ENCODE measurements around the gene PRSS36. TPM values are rescaled to one million over a fixed set of nuclear protein-coding genes. Genes with fewer than 3 reads are reported as not detected.
"Not testable (repeated sequence)": the region's sequence is repeated elsewhere in the genome, so short reads cannot be mapped to it uniquely, and the experiment has no call there.

PRSS36 gene
- total RNA-seq, 1 experiment from 2014 or later: not detected

DNA sequence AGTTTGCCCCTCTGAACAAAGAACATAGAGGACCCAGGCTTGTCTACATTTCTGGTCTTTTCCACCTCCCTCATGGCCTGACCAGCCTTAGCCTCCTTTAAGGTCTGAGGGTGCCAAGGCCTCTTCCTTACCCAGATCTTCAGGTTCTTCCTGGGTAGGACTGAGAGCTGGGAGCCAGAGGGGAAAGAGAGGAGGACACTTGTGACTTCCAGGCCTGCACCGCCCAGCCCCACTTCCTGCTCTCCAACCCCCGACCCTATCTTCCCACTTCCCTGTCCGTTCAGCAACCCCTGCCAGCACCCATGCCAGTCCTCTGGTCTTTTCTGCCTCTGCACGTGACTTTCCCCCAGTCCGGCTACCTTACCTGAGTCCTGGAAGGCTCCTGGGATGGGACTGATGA is 534 bp downstream of the PRSS36 start:
- Histone ChIP-seq H3K36me3 (ENCODE audit: insufficient read depth, low read length) (no peaks in the 10 kb centered on the region), H2AFZ (ENCODE audit: low read length) (no peak overlapping the region), H3K79me2 (ENCODE audit: low read length) (no peaks in the 10 kb centered on the region), H3K4me1 (ENCODE audit: low read length) (peaks cover 5% of the 10 kb centered on the region), H3K4me2 (ENCODE audit: low read depth, low read length, poor library complexity, severe bottlenecking) (no peak overlapping the region), H4K20me1 (ENCODE audit: insufficient read depth, low read depth, low read length) (no peaks in the 10 kb centered on the region), H3K4me3 (ENCODE audit: low read length) (no peak overlapping the region), H3K9me3 (ENCODE audit: low read length) (no peaks in the 10 kb centered on the region), H3K27ac (ENCODE audit: low read length) (no peak overlapping the region), H3K9ac (ENCODE audit: low read length) (no peak overlapping the region), H3K27me3 (ENCODE audit: low read length) (no peaks in the 10 kb centered on the region), H3K9me2 (replicated peaks; ENCODE audit: insufficient read depth, low read length) (no peaks in the 10 kb centered on the region)
- DNase-seq: no peak

DNA sequence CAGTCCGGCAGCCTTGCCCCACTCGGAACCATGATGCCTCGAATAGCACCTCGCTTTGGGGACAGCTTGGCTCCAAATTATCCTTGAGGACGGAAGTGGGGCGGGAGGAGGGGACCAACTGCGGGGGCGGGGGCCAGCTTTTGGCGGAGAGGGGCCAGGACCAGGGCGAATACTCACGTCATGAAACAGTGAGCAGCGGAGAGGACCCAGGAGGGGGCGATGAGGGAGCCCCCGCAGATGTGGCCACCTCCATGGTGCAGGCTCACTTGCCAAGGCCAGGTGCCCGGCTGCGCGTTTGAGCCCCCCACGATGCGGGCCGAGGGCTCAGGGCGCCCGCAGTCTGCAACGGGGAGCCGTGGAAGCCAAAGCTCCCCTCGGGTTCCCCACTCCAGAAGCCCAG is 970 bp downstream of the PRSS36 start:
- no peak overlapping the region for H3K4me2 ChIP-seq (ENCODE audit: low read depth, low read length, poor library complexity, severe bottlenecking)
- no peaks in the 10 kb centered on the region for H3K9me3 ChIP-seq (ENCODE audit: low read length)
- no peaks in the 10 kb centered on the region for H3K36me3 ChIP-seq (ENCODE audit: insufficient read depth, low read length)
- no peak for DNase-seq
- no peak overlapping the region for H3K27ac ChIP-seq (ENCODE audit: low read length)
- H3K4me3 ChIP-seq (ENCODE audit: low read length): no peak overlapping the region
- no peaks in the 10 kb centered on the region for H3K9me2 ChIP-seq (replicated peaks; ENCODE audit: insufficient read depth, low read length)
- no peaks in the 10 kb centered on the region for H3K79me2 ChIP-seq (ENCODE audit: low read length)
- H3K27me3 ChIP-seq (ENCODE audit: low read length): no peaks in the 10 kb centered on the region
- no peaks in the 10 kb centered on the region for H4K20me1 ChIP-seq (ENCODE audit: insufficient read depth, low read depth, low read length)
- peaks cover 5% of the 10 kb centered on the region for H3K4me1 ChIP-seq (ENCODE audit: low read length)
- H3K9ac ChIP-seq (ENCODE audit: low read length): no peak overlapping the region
- no peak overlapping the region for H2AFZ ChIP-seq (ENCODE audit: low read length)

DNA sequence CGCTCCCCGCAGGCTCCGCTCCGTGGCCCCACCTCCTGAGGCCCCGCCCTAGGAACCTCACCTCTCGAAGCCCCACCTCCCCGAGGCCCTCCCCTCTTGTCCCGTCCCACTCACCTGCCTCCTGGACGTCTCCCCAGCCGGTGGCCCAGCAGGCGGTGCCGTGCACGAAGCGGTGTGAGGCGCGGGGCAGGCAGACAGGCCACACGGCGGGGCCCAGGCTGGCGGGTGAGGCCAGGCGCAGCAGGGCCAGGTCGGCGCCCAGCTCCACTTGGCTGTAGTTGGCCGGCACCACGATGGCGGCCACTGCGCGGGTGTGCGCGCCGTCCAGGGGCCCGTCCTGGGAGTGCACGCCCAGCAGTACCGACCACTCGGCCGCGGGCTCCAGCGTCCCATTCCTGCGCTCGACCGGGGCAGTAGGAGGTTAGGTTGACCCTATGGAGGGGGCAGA is 1.6 kb downstream of the PRSS36 start:
- no peak for DNase-seq
- no peak overlapping the region for H3K4me3 ChIP-seq (ENCODE audit: low read length)
- H3K4me1 ChIP-seq (ENCODE audit: low read length): peaks cover 5% of the 10 kb centered on the region
- H2AFZ ChIP-seq (ENCODE audit: low read length): no peak overlapping the region
- H3K79me2 ChIP-seq (ENCODE audit: low read length): no peaks in the 10 kb centered on the region
- no peaks in the 10 kb centered on the region for H4K20me1 ChIP-seq (ENCODE audit: insufficient read depth, low read depth, low read length)
- H3K9ac ChIP-seq (ENCODE audit: low read length): no peak overlapping the region
- H3K4me2 ChIP-seq (ENCODE audit: low read depth, low read length, poor library complexity, severe bottlenecking): no peak overlapping the region
- H3K9me3 ChIP-seq (ENCODE audit: low read length): no peaks in the 10 kb centered on the region
- H3K36me3 ChIP-seq (ENCODE audit: insufficient read depth, low read length): no peaks in the 10 kb centered on the region
- no peaks in the 10 kb centered on the region for H3K9me2 ChIP-seq (replicated peaks; ENCODE audit: insufficient read depth, low read length)
- no peak overlapping the region for H3K27ac ChIP-seq (ENCODE audit: low read length)
- no peaks in the 10 kb centered on the region for H3K27me3 ChIP-seq (ENCODE audit: low read length)

DNA sequence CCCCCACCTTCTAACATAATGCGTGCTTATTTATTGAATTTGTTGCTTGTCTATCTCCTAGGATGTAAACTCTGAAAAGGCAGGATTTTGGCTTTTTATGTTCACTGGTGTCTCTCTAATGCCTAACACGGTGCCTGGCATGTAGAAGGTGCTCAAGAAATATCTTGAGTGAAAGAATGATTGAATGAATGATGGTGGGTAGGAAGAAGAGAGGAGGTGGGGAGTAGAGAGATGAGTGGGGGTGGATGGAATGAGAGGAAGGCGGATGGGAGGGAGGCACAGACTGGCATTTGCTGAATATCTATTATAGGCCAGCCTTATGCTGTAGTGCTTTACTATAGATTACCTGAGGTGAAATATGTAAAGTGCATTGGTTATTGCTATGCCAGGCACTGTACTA is 2.3 kb downstream of the PRSS36 start:
- Histone ChIP-seq H3K79me2 (ENCODE audit: low read length) (no peaks in the 10 kb centered on the region), H3K4me3 (ENCODE audit: low read length) (no peak overlapping the region), H3K4me1 (ENCODE audit: low read length) (peaks cover 9% of the 10 kb centered on the region), H3K9ac (ENCODE audit: low read length) (no peak overlapping the region), H3K9me3 (ENCODE audit: low read length) (no peaks in the 10 kb centered on the region), H3K27me3 (ENCODE audit: low read length) (no peaks in the 10 kb centered on the region), H3K4me2 (ENCODE audit: low read depth, low read length, poor library complexity, severe bottlenecking) (no peak overlapping the region), H4K20me1 (ENCODE audit: insufficient read depth, low read depth, low read length) (no peaks in the 10 kb centered on the region), H3K9me2 (replicated peaks; ENCODE audit: insufficient read depth, low read length) (no peaks in the 10 kb centered on the region), H2AFZ (ENCODE audit: low read length) (no peak overlapping the region), H3K36me3 (ENCODE audit: insufficient read depth, low read length) (no peaks in the 10 kb centered on the region), H3K27ac (ENCODE audit: low read length) (no peak overlapping the region)
- DNase-seq: no peak

DNA sequence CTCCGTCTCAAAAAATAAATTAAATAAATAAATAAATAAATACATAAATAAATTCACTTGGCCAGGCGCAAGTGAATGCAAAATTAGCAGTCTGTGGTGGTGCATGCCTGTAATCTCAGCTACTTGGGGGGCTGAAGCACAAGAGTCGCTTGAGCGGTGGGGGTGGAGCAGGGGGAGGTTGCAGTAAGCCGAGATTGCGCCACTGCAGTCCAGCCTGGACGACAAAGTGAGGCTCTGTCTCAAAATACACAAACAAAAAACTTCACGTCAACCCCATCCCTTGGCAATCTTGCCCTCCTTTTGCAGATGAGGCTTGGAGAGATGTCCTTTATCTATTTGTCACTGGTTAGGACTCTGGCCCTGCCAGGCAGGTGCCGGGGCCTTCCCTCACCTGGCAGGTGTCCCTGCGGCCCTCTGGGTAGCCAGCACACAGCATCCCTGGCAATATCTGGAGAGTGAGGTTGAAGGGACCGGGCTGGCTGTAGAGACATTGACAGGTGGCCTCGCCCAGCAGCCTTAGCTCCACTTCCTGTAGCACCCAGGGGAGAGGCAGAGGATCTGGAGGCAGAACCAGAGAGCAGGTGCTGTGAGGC is 4.4 kb downstream of the PRSS36 start:
- Histone ChIP-seq H3K4me2 (ENCODE audit: low read depth, low read length, poor library complexity, severe bottlenecking) (no peak overlapping the region), H3K9me2 (replicated peaks; ENCODE audit: insufficient read depth, low read length) (no peaks in the 10 kb centered on the region), H2AFZ (ENCODE audit: low read length) (no peak overlapping the region), H3K9ac (ENCODE audit: low read length) (no peak overlapping the region), H3K27ac (ENCODE audit: low read length) (no peak overlapping the region), H3K27me3 (ENCODE audit: low read length) (no peaks in the 10 kb centered on the region), H3K4me3 (ENCODE audit: low read length) (no peak overlapping the region), H3K36me3 (ENCODE audit: insufficient read depth, low read length) (no peaks in the 10 kb centered on the region), H4K20me1 (ENCODE audit: insufficient read depth, low read depth, low read length) (no peaks in the 10 kb centered on the region), H3K9me3 (ENCODE audit: low read length) (no peaks in the 10 kb centered on the region), H3K4me1 (ENCODE audit: low read length) (peaks cover 18% of the 10 kb centered on the region), H3K79me2 (ENCODE audit: low read length) (no peaks in the 10 kb centered on the region)
- DNase-seq: no peak

DNA sequence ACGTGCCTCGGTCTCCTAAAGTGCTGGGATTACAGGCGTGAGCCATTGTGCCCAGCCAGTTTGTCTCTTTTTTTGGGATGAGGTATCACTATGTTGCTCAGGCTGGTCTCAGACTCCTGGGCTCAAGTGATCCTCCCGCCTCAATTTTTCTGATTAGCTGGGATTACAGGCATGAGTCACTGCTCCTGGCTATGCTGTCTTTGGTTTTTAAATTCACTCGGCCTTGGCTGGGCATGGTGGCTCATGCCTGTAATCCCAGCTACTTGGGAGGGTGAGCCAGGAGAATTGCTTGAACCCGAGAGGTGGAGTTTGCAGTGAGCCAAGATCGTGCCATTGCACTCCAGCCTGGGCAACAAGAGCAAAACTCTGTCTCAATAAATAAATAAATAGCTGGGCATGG is 5.4 kb downstream of the PRSS36 start:
- not testable (repeated sequence) for H3K9me3 ChIP-seq (ENCODE audit: low read length); H3K27me3 ChIP-seq (ENCODE audit: low read length); H3K9me2 ChIP-seq (replicated peaks; ENCODE audit: insufficient read depth, low read length); DNase-seq; H3K9ac ChIP-seq (ENCODE audit: low read length); H3K27ac ChIP-seq (ENCODE audit: low read length); H3K36me3 ChIP-seq (ENCODE audit: insufficient read depth, low read length); H3K79me2 ChIP-seq (ENCODE audit: low read length); H3K4me3 ChIP-seq (ENCODE audit: low read length); H2AFZ ChIP-seq (ENCODE audit: low read length); H4K20me1 ChIP-seq (ENCODE audit: insufficient read depth, low read depth, low read length); H3K4me2 ChIP-seq (ENCODE audit: low read depth, low read length, poor library complexity, severe bottlenecking)
- peaks cover 13% of the 10 kb centered on the region for H3K4me1 ChIP-seq (ENCODE audit: low read length)

DNA sequence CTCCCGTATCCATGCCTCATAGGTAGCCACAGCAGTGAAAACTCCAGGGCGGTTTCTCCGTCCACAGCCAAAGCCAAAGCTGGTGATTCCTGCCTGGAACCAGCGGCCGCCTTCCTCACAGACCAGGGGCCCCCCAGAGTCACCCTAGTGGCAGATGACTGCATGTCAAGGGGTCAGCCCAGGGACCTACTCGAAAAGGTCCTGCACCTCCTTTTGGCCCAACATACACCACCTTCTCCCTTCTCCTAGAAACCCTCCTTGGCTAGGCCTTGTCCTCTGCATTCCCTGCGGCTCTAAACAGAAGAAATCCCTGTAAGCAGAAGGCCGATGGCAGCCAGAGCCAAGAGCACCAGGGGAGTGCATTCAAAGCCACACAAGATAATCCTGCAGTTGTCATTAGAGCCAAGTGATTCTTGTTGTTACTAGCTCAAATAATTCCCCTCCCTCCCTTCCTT is 6.1 kb downstream of the PRSS36 start:
- no peak overlapping the region for H3K4me3 ChIP-seq (ENCODE audit: low read length)
- H3K36me3 ChIP-seq (ENCODE audit: insufficient read depth, low read length): no peaks in the 10 kb centered on the region
- H3K27me3 ChIP-seq (ENCODE audit: low read length): no peaks in the 10 kb centered on the region
- no peaks in the 10 kb centered on the region for H3K79me2 ChIP-seq (ENCODE audit: low read length)
- no peaks in the 10 kb centered on the region for H3K9me2 ChIP-seq (replicated peaks; ENCODE audit: insufficient read depth, low read length)
- H3K27ac ChIP-seq (ENCODE audit: low read length): no peak overlapping the region
- no peak overlapping the region for H3K9ac ChIP-seq (ENCODE audit: low read length)
- H3K9me3 ChIP-seq (ENCODE audit: low read length): no peaks in the 10 kb centered on the region
- no peak overlapping the region for H3K4me2 ChIP-seq (ENCODE audit: low read depth, low read length, poor library complexity, severe bottlenecking)
- no peak for DNase-seq
- no peaks in the 10 kb centered on the region for H4K20me1 ChIP-seq (ENCODE audit: insufficient read depth, low read depth, low read length)
- H3K4me1 ChIP-seq (ENCODE audit: low read length): peaks cover 13% of the 10 kb centered on the region
- H2AFZ ChIP-seq (ENCODE audit: low read length): no peak overlapping the region

DNA sequence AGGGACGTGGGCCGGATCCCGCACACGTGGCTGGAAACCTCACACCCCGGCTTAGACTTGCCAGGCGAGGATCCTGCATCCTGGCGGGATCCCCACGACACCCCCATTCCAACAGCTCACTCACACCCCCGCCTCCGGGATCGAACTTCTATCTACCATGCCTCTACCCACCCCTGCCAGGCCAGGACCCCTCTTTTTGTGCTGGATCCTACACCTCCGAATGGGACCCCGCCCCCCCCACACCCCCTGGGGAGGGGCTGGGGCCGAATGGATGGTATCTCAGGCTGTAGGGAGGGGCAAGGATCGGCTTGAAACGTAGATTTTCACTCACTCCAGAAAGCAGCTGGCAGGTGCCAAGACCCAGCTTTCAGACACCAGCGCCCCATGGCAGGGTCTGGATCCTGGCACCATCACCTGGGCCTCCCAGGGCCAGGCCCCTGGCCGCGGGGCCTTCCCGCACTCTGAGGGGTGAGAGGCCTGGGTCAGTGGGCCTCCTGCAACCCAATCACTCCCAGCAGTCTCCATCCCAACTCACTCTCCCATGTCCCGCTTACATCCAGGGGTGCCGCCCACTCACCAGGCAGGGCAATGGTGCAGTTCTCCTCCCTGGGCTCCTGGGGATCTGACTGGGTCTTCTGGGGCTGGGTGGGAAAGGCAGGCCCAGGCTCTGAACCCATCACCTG is 6.7 kb downstream of the PRSS36 start:
- Histone ChIP-seq H2AFZ (ENCODE audit: low read length) (peak overlapping the region; percentile 99; the same call in 1 of the 2 replicates), H3K27ac (ENCODE audit: low read length) (no peak overlapping the region), H3K4me2 (ENCODE audit: low read depth, low read length, poor library complexity, severe bottlenecking) (peak overlapping the region; percentile 73), H4K20me1 (ENCODE audit: insufficient read depth, low read depth, low read length) (no peaks in the 10 kb centered on the region), H3K4me1 (ENCODE audit: low read length) (peaks cover 13% of the 10 kb centered on the region), H3K36me3 (ENCODE audit: insufficient read depth, low read length) (no peaks in the 10 kb centered on the region), H3K9ac (ENCODE audit: low read length) (no peak overlapping the region), H3K9me2 (replicated peaks; ENCODE audit: insufficient read depth, low read length) (no peaks in the 10 kb centered on the region), H3K4me3 (ENCODE audit: low read length) (peak overlapping the region; percentile 65; the same call in 1 of the 2 replicates), H3K27me3 (ENCODE audit: low read length) (no peaks in the 10 kb centered on the region), H3K9me3 (ENCODE audit: low read length) (no peaks in the 10 kb centered on the region), H3K79me2 (ENCODE audit: low read length) (no peaks in the 10 kb centered on the region)
- no peak for DNase-seq
